GM18519 (cell line): ENCODE measurements around the gene GALNT18.

Experiments
- ATAC-seq: cut with Tn5 transposase; IDR thresholded peaks from one replicate; pipeline ENCODE4 v1.9.1; 2021; ENCODE audit warnings: mild to moderate bottlenecking, moderate library complexity; ENCODE audit not compliant: unreplicated experiment, low FRiP score

The GALNT18 gene

GRCh38 chr11:11626128-11626527 lies 4.3 kb upstream of the GALNT18 start:
- no peak for ATAC-seq

- ATAC-seq, result no peak
These were observed 3.1 kb upstream of the GALNT18 start for GRCh38 chr11:11624926-11625325.

- ATAC-seq, result no peak
These were observed 2.4 kb upstream of the GALNT18 start for GRCh38 chr11:11624204-11624603.

GRCh38 chr11:11622772-11623171 lies 967 bp upstream of the GALNT18 start:
- no peak for ATAC-seq

GRCh38 chr11:11622340-11622706 lies 518 bp upstream of the GALNT18 start:
- ATAC-seq, result no peak

- no peak for ATAC-seq
These were observed 758 bp downstream of the GALNT18 start for GRCh38 chr11:11620921-11621572.

GRCh38 chr11:11620173-11620920 lies 1.5 kb downstream of the GALNT18 start:
- no peak for ATAC-seq

GRCh38 chr11:11618973-11619435 lies 2.8 kb downstream of the GALNT18 start:
- no peak for ATAC-seq

- ATAC-seq, result no peak
These were observed 6.7 kb downstream of the GALNT18 start for GRCh38 chr11:11615086-11615485.

GRCh38 chr11:11612439-11612838 lies 9.4 kb downstream of the GALNT18 start:
- no peak for ATAC-seq

- ATAC-seq, result no peak
These were observed 10.4 kb downstream of the GALNT18 start for GRCh38 chr11:11611381-11611780.

GRCh38 chr11:11608783-11609232 lies 13.0 kb downstream of the GALNT18 start:
- no peak for ATAC-seq

GRCh38 chr11:11607772-11608171 lies 14.0 kb downstream of the GALNT18 start:
- ATAC-seq, result no peak

GRCh38 chr11:11605821-11606450 lies 15.9 kb downstream of the GALNT18 start:
- no peak for ATAC-seq

- no peak for ATAC-seq
These were observed 16.6 kb downstream of the GALNT18 start for GRCh38 chr11:11605181-11605580.

GRCh38 chr11:11604370-11604990 lies 17.3 kb downstream of the GALNT18 start:
- no peak for ATAC-seq

GRCh38 chr11:11602011-11602410 lies 19.8 kb downstream of the GALNT18 start:
- ATAC-seq, result no peak

GRCh38 chr11:11600288-11600687 lies 21.5 kb downstream of the GALNT18 start:
- ATAC-seq, result no peak

GRCh38 chr11:11598243-11598642 lies 23.6 kb downstream of the GALNT18 start:
- no peak for ATAC-seq

- ATAC-seq, result no peak
These were observed 27.6 kb downstream of the GALNT18 start for GRCh38 chr11:11594162-11594561.

- ATAC-seq, result no peak
These were observed 29.6 kb downstream of the GALNT18 start for GRCh38 chr11:11592146-11592684.
